Muscle layer of colon (tissue), 2 donors: ENCODE measurements around the gene SIGLEC7.

ENCODE experiments used
- H3K27ac ChIP-seq: one replicate; pipeline ENCODE4 v1.7.0; 2013; ENCODE audit warnings: low read depth, mild to moderate bottlenecking, low read length, moderate library complexity
- H3K27me3 ChIP-seq, 2 donors: one replicate each; pipeline ENCODE4 v1.7.0; 2013; ENCODE audit warnings: low read length in 2 of 2, mild to moderate bottlenecking in 2 of 2; ENCODE audit not compliant: insufficient read depth in 2 of 2, control insufficient read depth in 1 of 2
- H3K36me3 ChIP-seq: one replicate; pipeline ENCODE4 v1.7.0; 2013; ENCODE audit warnings: mild to moderate bottlenecking, low read length; ENCODE audit not compliant: insufficient read depth
- H3K4me1 ChIP-seq: one replicate; pipeline ENCODE4 v1.7.0; 2013; ENCODE audit warnings: mild to moderate bottlenecking, low read length; ENCODE audit not compliant: insufficient read depth
- H3K4me3 ChIP-seq, 2 donors: one replicate each; pipeline ENCODE4 v1.7.0; 2013; ENCODE audit warnings: low read length in 2 of 2, low read depth in 1 of 2, mild to moderate bottlenecking in 1 of 2, moderate library complexity in 1 of 2
- H3K9ac ChIP-seq: one replicate; pipeline ENCODE4 v1.7.0; 2013; ENCODE audit warnings: low read length
- H3K9me3 ChIP-seq: one replicate; pipeline ENCODE4 v1.7.0; 2013; ENCODE audit warnings: mild to moderate bottlenecking, low read length
- donor health status: abdominal sarcoma.
- donor health status: Adenocarcinoma of cecum.

SIGLEC7 gene

DNA sequence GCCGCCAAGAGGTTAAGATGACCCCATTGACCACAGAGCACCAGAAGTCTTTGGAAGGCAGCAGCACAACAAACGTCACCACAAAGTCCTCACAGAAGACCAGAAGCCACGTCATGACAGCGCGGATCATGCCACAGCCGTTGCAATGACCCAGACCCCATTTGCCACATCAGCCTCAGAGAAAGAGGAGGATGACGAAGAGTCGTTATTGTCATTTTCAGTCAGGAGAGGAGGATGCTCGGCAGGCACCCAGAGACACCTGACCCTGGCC is 53.1 kb downstream of the SIGLEC7 start:
- Histone ChIP-seq H3K27me3 (peaks cover 0 to 12% of the 10 kb centered on the region in 2 donors), H3K4me3 (no peak overlapping the region), H3K9me3 (no peaks in the 10 kb centered on the region), H3K9ac (no peak overlapping the region), H3K36me3 (no peaks in the 10 kb centered on the region), H3K27ac (no peak overlapping the region), H3K4me1 (no peaks in the 10 kb centered on the region)

DNA sequence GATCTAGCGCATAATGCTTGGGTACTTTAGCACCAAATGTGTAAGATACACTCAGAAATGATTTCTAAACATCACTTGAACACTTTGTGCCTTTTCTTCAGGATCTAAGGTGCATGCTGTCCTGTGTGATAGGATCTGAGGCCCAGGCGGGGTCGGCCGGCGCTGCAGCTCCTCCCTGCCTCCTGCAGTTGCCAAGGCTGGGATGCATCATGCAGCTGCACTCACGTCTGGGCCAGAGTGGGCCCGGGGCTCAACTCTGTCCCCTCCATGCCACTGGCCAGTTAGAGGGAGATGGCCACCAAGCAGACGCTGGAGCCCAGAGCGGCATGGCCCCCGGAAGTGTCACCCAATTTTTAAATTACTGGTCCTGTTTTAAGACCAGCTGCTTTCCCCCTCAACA is 53.5 kb downstream of the SIGLEC7 start:
- H3K9me3 ChIP-seq: no peaks in the 10 kb centered on the region
- no peaks in the 10 kb centered on the region for H3K36me3 ChIP-seq
- no peaks in the 10 kb centered on the region for H3K4me1 ChIP-seq
- no peak overlapping the region for H3K4me3 ChIP-seq
- H3K27ac ChIP-seq: no peak overlapping the region
- H3K27me3 ChIP-seq: peaks cover 0 to 14% of the 10 kb centered on the region in 2 donors
- no peak overlapping the region for H3K9ac ChIP-seq

DNA sequence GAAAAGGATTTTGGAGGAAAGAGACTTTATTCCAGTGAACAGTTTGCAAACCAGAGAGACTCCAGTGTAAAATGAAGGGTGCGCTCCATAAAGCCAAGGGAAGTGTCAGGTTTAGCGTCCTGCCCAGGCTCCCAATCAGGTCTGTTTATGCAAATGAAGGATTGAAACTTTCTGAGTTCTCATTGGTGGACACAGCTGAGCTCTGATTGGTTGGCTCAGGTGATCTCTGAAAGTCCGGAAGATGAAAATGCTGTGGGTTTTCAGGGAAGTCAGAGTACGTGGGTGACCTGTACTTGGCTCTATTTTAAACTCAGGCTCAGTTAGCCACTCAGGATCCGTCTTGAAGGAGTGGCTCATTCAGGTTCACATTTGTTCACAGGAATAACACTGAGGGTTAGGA is 54.1 kb downstream of the SIGLEC7 start:
- no peak overlapping the region for H3K9ac ChIP-seq
- H3K27me3 ChIP-seq: peaks cover 0 to 14% of the 10 kb centered on the region in 2 donors
- H3K9me3 ChIP-seq: no peaks in the 10 kb centered on the region
- no peak overlapping the region for H3K27ac ChIP-seq
- H3K36me3 ChIP-seq: no peaks in the 10 kb centered on the region
- no peak overlapping the region for H3K4me3 ChIP-seq
- H3K4me1 ChIP-seq: no peaks in the 10 kb centered on the region

DNA sequence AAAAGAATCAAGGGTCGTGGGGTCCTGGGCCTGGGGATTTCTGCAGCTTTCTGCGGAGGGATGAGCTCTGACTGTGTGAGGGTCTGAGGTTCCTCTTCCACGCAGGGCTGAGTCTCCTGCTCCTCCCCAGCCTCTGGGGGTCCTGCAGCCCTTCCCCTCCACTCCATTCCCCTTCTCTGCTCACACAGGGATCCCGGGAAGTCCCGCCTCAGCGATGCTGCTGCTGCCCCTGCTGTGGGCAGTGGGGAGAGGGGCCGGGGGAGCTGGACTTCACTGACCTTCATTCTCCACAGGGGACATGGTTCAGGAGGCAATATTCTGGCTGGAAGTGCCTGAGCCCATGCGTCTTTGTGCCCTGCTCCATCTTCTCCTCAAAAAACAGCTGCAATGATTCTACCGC is 56.5 kb downstream of the SIGLEC7 start:
- Histone ChIP-seq H3K9me3 (no peaks in the 10 kb centered on the region), H3K4me1 (no peaks in the 10 kb centered on the region), H3K9ac (no peak overlapping the region), H3K27me3 (peaks cover 0 to 14% of the 10 kb centered on the region in 2 donors), H3K27ac (no peak overlapping the region), H3K4me3 (no peak overlapping the region), H3K36me3 (no peaks in the 10 kb centered on the region)

DNA sequence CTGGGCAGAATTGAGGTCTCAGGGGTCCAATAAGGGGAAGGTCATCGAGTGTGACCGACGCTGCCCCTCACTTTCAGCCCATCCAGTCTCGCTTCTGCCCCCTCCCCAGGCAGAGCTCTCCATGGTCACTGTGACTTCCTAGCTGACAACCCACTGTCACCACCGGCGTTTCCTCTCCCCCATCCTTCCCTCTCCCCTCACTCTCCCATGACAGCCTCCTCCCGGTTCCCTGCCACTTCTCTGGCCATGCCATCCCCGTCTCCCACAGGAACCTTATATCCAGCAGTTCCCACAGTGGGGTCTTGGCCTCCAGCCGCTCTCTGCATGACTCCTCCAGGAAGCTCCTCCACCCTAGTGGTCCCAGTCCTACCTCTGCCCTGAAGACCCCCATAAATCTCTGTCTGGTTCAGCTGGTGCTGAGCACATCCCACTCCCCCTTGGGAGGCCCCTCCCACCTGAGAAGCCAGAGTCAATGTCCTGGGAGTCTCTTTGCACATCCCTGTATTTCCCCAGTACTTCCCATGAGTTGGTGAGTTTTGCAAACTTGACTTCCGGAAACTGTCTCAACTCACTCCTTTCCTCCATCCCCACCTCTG is 58.1 kb downstream of the SIGLEC7 start:
- Histone ChIP-seq H3K27me3 (peaks cover 0 to 14% of the 10 kb centered on the region in 2 donors), H3K9me3 (no peaks in the 10 kb centered on the region), H3K4me1 (no peaks in the 10 kb centered on the region), H3K27ac (no peak overlapping the region), H3K9ac (no peak overlapping the region), H3K4me3 (no peak overlapping the region), H3K36me3 (no peaks in the 10 kb centered on the region)

DNA sequence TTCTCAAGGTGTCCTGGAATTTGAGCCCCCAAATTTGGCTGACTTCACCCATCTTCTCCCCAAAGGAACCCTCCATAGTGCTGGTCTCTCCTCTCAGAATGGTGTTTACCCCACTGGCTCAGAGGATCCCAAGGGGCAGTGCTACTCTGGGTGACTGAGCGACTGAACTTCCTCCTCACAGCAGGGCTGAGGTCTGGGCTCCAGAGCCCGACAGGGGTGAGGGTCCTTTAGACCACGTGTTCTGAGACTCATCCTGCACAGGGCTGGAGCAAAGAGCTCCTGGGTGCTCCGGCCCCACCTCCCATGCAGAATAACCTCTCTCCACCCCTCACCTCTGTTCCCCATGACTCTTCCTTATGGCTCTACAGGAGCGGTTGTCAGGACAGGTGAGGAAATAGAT is 59.6 kb downstream of the SIGLEC7 start:
- Histone ChIP-seq H3K4me1 (no peaks in the 10 kb centered on the region), H3K27me3 (peaks cover 0 to 14% of the 10 kb centered on the region in 2 donors), H3K9ac (no peak overlapping the region), H3K36me3 (no peaks in the 10 kb centered on the region), H3K9me3 (no peaks in the 10 kb centered on the region), H3K27ac (no peak overlapping the region), H3K4me3 (no peak overlapping the region)
